GM12878 (cell line): Measurements from ENCODE around the gene FKBP14. TPM values are rescaled to one million over a fixed set of nuclear protein-coding genes. Genes with fewer than 3 reads are reported as not detected.

ENCODE experiments used
- CREM ChIP-seq: IDR thresholded peaks from 2 replicates; pipeline ENCODE4 v1.6.1; 2014; ENCODE audit warnings: antibody characterized with exemption, low read depth
- EP300 ChIP-seq, 2 experiments: fragments of 150-350 bp in 1 of 2; IDR thresholded peaks; 2 replicates each; pipeline ENCODE4 v1.6.1; 2011 to 2012; ENCODE audit warnings: low read depth in 2 of 2, low read length in 2 of 2, borderline replicate concordance in 1 of 2, improper control_type of control experiment in 1 of 2, inconsistent platforms in 1 of 2; ENCODE audit not compliant: control insufficient read depth in 1 of 2
- ETV6 ChIP-seq, 2 experiments: fragments of 450-650 bp in 1 of 2; IDR thresholded peaks in 1 of 2; conservative IDR thresholded peaks in 1 of 2; 2 replicates each; pipeline ENCODE4 v1.6.1; 2014; ENCODE audit warnings: antibody characterized with exemption in 1 of 2, borderline replicate concordance in 1 of 2, low read depth in 1 of 2, mild to moderate bottlenecking in 1 of 2, moderate library complexity in 1 of 2
- IKZF2 ChIP-seq, 2 experiments: fragments of 450-650 bp; IDR thresholded peaks; 2 replicates each; pipeline ENCODE4 v1.6.1; 2017; ENCODE audit warnings: mild to moderate bottlenecking in 2 of 2, moderate library complexity in 2 of 2
- KLF5 ChIP-seq: fragments of 450-650 bp; IDR thresholded peaks from 2 replicates; pipeline ENCODE4 v1.6.1; 2014; ENCODE audit warnings: mild to moderate bottlenecking; ENCODE audit not compliant: partially characterized antibody
- MTA2 ChIP-seq: fragments of 450-650 bp; IDR thresholded peaks from 2 replicates; pipeline ENCODE4 v1.6.1; 2016; ENCODE audit warnings: low read depth, mild to moderate bottlenecking, moderate library complexity
- NBN ChIP-seq: fragments of 450-650 bp; IDR thresholded peaks from 2 replicates; pipeline ENCODE4 v1.6.1; 2016
- POLR2A ChIP-seq: IDR thresholded peaks from 2 replicates; pipeline ENCODE4 v1.6.1; 2011; ENCODE audit warnings: low read depth, mild to moderate bottlenecking, low read length
- RCOR1 ChIP-seq: conservative IDR thresholded peaks from 2 replicates; pipeline ENCODE4 v1.6.1; 2012; ENCODE audit warnings: low read depth, low read length, improper control_type of control experiment
- SP1 ChIP-seq: IDR thresholded peaks from one replicate; pipeline ENCODE4 v1.6.1; 2011; ENCODE audit warnings: low read depth, low read length
- SUPT20H ChIP-seq: IDR thresholded peaks from 2 replicates; pipeline ENCODE4 v1.6.1; 2011; ENCODE audit warnings: low read depth, mild to moderate bottlenecking, low read length, moderate library complexity, borderline replicate concordance; ENCODE audit not compliant: control insufficient read depth
- TAF1 ChIP-seq: IDR thresholded peaks from 2 replicates; pipeline ENCODE4 v1.6.1; 2011; ENCODE audit warnings: mild to moderate bottlenecking, low read depth, low read length, borderline replicate concordance
- WRNIP1 ChIP-seq: IDR thresholded peaks from 2 replicates; pipeline ENCODE4 v1.6.1; 2011; ENCODE audit warnings: low read depth, low read length, improper control_type of control experiment, borderline replicate concordance
- polyA plus RNA-seq, 11 experiments: library from polyadenylated mRNA; depleted of rRNA in 4 of 11; unstranded in 6 of 11; stranded (reverse) in 5 of 11; fragments of >200 nt; fragmentation: Nextera tagmentation in 4 of 11; fragmentation: Illumina TruSeq in 1 of 11; extraction: Ambion mirVana in 4 of 11; extraction: Trizol in 1 of 11; gene quantifications; 1 replicate in 1 of 11; 2 replicates in 10 of 11; pipeline versions ENCODE4 v1.2.1 to v1.2.3, GENCODE V29; 2011 to 2016; ENCODE audit warnings: inconsistent platforms in 2 of 11, missing spikeins in 2 of 11, low read depth in 1 of 11
- total RNA-seq, 4 experiments: library from RNA; depleted of rRNA in 3 of 4; stranded (reverse); fragments of >200 nt in 3 of 4; fragmentation: Illumina TruSeq in 1 of 4; extraction: Trizol in 1 of 4; gene quantifications; 2 replicates each; pipeline versions ENCODE4 v1.2.1 to v1.2.3, GENCODE V29; 2013 to 2021
- TF ChIP-seq, protein P1 (sequence below): IDR thresholded peaks from 2 replicates; pipeline ENCODE4 v1.6.1; 2012; ENCODE audit warnings: low read depth, low read length, improper control_type of control experiment
- TF ChIP-seq, protein P2 (sequence below), 3 experiments: IDR thresholded peaks in 2 of 3; conservative IDR thresholded peaks in 1 of 3; 2 replicates each; pipeline ENCODE4 v1.5.1; 2011; ENCODE audit warnings: low read depth in 3 of 3, low read length in 3 of 3, mild to moderate bottlenecking in 3 of 3, control low read depth in 2 of 3, moderate library complexity in 2 of 3, inconsistent platforms in 1 of 3, mixed read lengths in 1 of 3; ENCODE audit not compliant: control insufficient read depth in 2 of 3, insufficient read depth in 1 of 3; ENCODE audit errors: extremely low read depth in 1 of 3
- TF ChIP-seq, protein P3 (sequence below): fragments of 450-650 bp; IDR thresholded peaks from 2 replicates; pipeline ENCODE4 v1.6.1; 2016; ENCODE audit warnings: mild to moderate bottlenecking
- TF ChIP-seq, protein P4 (sequence below): IDR thresholded peaks from 2 replicates; pipeline ENCODE4 v1.6.1; 2012; ENCODE audit warnings: low read depth, low read length, improper control_type of control experiment
- TF ChIP-seq, protein P5 (sequence below): fragments of 450-650 bp; conservative IDR thresholded peaks from 2 replicates; pipeline ENCODE4 v1.6.1; 2017; ENCODE audit warnings: mild to moderate bottlenecking, moderate library complexity
- TF ChIP-seq, protein P6 (sequence below): fragments of 450-650 bp; IDR thresholded peaks from 2 replicates; pipeline ENCODE4 v1.6.1; 2014; ENCODE audit warnings: mild to moderate bottlenecking

FKBP14 gene
- total and polyA plus RNA-seq, 10 of the 15 experiments (the other 5 are each of a cell fraction or from before 2014, with no cell fraction given): 2.7 to 8.9 (median 5.6) TPM

DNA sequence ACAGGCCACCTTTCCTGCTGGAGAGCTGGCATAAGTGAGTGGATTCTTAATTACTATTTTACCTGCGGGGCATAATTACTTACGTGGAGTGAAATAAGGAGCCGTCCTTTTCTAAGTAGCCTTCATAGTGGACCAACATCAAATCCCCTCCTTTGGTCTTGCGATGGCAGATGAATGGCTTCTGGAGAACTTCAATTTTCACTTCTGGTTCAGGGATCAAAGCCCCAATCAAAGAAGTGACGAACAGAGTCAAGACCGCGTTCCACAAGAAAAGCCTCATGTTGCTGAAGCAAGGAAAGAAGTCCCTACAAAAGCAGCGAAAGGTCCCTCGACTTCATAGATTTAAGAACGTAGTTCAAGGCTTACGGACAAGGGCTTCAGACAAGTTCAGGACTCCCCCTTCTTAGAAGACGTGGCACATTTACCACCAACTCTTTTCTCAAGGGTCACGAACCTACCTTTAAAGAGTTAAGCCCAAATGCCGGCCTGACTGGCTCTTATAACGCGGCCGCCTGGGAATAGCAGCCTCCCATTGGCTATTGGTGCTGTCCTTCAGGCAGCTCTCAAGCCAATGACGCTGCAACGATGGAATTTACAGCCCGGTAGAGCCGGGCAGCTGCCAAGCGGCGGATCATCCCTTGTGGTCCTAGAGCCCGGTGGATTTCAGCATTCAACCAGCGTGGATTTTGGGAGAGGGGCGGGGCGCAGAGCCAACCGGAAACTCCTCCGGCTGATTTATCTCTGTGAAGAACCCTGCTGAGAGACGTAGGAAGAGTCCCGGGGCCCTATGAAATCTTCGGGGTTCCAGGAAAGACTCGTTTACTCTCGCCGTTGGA is at the start of gene FKBP14 (continued):
- TF ChIP-seq, protein P1, sequence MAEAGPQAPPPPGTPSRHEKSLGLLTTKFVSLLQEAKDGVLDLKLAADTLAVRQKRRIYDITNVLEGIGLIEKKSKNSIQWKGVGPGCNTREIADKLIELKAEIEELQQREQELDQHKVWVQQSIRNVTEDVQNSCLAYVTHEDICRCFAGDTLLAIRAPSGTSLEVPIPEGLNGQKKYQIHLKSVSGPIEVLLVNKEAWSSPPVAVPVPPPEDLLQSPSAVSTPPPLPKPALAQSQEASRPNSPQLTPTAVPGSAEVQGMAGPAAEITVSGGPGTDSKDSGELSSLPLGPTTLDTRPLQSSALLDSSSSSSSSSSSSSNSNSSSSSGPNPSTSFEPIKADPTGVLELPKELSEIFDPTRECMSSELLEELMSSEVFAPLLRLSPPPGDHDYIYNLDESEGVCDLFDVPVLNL: 0 out of 2 replicates have a peak, but pooled peaks have one; percentile 10
- TF ChIP-seq, protein P2, sequence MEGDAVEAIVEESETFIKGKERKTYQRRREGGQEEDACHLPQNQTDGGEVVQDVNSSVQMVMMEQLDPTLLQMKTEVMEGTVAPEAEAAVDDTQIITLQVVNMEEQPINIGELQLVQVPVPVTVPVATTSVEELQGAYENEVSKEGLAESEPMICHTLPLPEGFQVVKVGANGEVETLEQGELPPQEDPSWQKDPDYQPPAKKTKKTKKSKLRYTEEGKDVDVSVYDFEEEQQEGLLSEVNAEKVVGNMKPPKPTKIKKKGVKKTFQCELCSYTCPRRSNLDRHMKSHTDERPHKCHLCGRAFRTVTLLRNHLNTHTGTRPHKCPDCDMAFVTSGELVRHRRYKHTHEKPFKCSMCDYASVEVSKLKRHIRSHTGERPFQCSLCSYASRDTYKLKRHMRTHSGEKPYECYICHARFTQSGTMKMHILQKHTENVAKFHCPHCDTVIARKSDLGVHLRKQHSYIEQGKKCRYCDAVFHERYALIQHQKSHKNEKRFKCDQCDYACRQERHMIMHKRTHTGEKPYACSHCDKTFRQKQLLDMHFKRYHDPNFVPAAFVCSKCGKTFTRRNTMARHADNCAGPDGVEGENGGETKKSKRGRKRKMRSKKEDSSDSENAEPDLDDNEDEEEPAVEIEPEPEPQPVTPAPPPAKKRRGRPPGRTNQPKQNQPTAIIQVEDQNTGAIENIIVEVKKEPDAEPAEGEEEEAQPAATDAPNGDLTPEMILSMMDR (IDR thresholded peaks at IDR 0.05 in 2 of 3, conservative IDR thresholded peaks at IDR 0.05 in 1 of 3; ENCODE audit: control insufficient read depth in 2 of 3, extremely low read depth in 1 of 3, insufficient read depth in 1 of 3, low read depth in 3 of 3, low read length in 3 of 3): no peak
- TF ChIP-seq, protein P3, sequence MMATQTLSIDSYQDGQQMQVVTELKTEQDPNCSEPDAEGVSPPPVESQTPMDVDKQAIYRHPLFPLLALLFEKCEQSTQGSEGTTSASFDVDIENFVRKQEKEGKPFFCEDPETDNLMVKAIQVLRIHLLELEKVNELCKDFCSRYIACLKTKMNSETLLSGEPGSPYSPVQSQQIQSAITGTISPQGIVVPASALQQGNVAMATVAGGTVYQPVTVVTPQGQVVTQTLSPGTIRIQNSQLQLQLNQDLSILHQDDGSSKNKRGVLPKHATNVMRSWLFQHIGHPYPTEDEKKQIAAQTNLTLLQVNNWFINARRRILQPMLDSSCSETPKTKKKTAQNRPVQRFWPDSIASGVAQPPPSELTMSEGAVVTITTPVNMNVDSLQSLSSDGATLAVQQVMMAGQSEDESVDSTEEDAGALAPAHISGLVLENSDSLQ: peak; percentile 99
- TF ChIP-seq CREM: peak; percentile 63
- TF ChIP-seq NBN: 0 out of 2 replicates have a peak, but pooled peaks have one; percentile 74
- TF ChIP-seq IKZF2 (IDR thresholded peaks at IDR 0.05): peak; percentile 77 to 78; a peak in 3 of 4 replicates
- no peak for TF ChIP-seq RCOR1
- TF ChIP-seq, protein P4, sequence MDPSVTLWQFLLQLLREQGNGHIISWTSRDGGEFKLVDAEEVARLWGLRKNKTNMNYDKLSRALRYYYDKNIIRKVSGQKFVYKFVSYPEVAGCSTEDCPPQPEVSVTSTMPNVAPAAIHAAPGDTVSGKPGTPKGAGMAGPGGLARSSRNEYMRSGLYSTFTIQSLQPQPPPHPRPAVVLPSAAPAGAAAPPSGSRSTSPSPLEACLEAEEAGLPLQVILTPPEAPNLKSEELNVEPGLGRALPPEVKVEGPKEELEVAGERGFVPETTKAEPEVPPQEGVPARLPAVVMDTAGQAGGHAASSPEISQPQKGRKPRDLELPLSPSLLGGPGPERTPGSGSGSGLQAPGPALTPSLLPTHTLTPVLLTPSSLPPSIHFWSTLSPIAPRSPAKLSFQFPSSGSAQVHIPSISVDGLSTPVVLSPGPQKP: peak; percentile 44; the same call in 1 of the 2 replicates
- TF ChIP-seq SUPT20H: no peak
- TF ChIP-seq, protein P5, sequence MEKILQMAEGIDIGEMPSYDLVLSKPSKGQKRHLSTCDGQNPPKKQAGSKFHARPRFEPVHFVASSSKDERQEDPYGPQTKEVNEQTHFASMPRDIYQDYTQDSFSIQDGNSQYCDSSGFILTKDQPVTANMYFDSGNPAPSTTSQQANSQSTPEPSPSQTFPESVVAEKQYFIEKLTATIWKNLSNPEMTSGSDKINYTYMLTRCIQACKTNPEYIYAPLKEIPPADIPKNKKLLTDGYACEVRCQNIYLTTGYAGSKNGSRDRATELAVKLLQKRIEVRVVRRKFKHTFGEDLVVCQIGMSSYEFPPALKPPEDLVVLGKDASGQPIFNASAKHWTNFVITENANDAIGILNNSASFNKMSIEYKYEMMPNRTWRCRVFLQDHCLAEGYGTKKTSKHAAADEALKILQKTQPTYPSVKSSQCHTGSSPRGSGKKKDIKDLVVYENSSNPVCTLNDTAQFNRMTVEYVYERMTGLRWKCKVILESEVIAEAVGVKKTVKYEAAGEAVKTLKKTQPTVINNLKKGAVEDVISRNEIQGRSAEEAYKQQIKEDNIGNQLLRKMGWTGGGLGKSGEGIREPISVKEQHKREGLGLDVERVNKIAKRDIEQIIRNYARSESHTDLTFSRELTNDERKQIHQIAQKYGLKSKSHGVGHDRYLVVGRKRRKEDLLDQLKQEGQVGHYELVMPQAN: peak; percentile 39
- 0 out of 2 replicates have a peak, but pooled peaks have one; percentile 18 for TF ChIP-seq MTA2
- peak; percentile 46; the same call in 1 of the 2 replicates for TF ChIP-seq TAF1
- peak; percentile 99 for TF ChIP-seq SP1
- TF ChIP-seq EP300 (IDR thresholded peaks at IDR 0.05; ENCODE audit: borderline replicate concordance in 1 of 2, control insufficient read depth in 1 of 2, low read depth in 2 of 2, low read length in 2 of 2): 0 out of 4 replicates have a peak, but pooled peaks of 1 of the 2 experiments have one; percentile 35
- 0 out of 4 replicates have a peak, but pooled peaks of 1 of the 2 experiments have one; percentile 11 for TF ChIP-seq ETV6 (conservative IDR thresholded peaks at IDR 0.05 in 1 of 2, IDR thresholded peaks at IDR 0.05 in 1 of 2; ENCODE audit: borderline replicate concordance in 1 of 2, low read depth in 1 of 2)
- no peak for TF ChIP-seq KLF5
- TF ChIP-seq WRNIP1: 0 out of 2 replicates have a peak, but pooled peaks have one; percentile 27
- peak; percentile 81 for TF ChIP-seq POLR2A
- TF ChIP-seq, protein P6, sequence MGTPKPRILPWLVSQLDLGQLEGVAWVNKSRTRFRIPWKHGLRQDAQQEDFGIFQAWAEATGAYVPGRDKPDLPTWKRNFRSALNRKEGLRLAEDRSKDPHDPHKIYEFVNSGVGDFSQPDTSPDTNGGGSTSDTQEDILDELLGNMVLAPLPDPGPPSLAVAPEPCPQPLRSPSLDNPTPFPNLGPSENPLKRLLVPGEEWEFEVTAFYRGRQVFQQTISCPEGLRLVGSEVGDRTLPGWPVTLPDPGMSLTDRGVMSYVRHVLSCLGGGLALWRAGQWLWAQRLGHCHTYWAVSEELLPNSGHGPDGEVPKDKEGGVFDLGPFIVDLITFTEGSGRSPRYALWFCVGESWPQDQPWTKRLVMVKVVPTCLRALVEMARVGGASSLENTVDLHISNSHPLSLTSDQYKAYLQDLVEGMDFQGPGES: peak; percentile 83
